ENCODE results near the gene ZDHHC13.

Gene ZDHHC13

DNA sequence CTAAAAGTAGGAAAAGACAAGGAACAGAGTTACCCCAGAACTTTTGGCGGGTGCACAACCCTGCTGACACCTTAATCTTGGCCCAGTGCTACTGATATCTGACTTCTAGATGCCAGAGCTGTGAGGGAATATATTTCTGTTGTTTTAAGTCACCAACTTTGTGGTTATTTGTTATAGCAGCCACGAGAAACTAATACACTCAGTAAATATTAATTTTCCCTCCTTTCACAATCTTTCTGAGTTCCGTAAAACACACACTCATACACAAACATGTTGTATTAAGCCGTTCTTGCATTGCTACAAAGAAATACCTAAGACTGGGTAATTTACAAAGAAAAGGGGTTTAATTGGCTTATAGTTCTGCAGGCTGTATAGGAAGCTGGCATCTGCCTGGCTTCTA, 16.1 kb upstream of the ZDHHC13 start:
- Histone ChIP-seq H3K4me1 (ENCODE audit: control extremely low read depth in 1 of 4, control insufficient read depth in 4 of 4, insufficient read depth in 4 of 4, low read length in 3 of 4) (no peaks in the 10 kb centered on the region), H3K27me3 (replicated peaks in 2 of 5; ENCODE audit: control insufficient read depth in 4 of 5, insufficient read depth in 5 of 5, low read length in 4 of 5) (peaks cover 0 to 6% (median 0%) of the 10 kb centered on the region in 5 experiments), H3K36me3 (ENCODE audit: control insufficient read depth in 4 of 4, insufficient read depth in 4 of 4, low read length in 3 of 4) (no peaks in the 10 kb centered on the region), H3K4me3 (ENCODE audit: control insufficient read depth in 1 of 7, extremely low read depth in 1 of 7, insufficient read depth in 4 of 7, low read depth in 2 of 7, low read length in 6 of 7) (no peak overlapping the region), H3K27ac (ENCODE audit: insufficient read depth in 1 of 2, low read depth in 1 of 2, low read length in 2 of 2, poor library complexity in 1 of 2, severe bottlenecking in 2 of 2) (no peak overlapping the region), H3K9me3 (ENCODE audit: control extremely low read depth in 1 of 5, control insufficient read depth in 4 of 5, insufficient read depth in 2 of 5, low read depth in 1 of 5, low read length in 4 of 5) (no peaks in the 10 kb centered on the region)
- no peak for DNase-seq
- ChIA-PET CTCF (interaction anchor here (0.6 to 1.4 kb wide), 2 partner anchors 12 to 20 kb away, joined by 3 read pairs; no protein-coding TSS in a partner anchor), POLR2A (interaction anchor here (0.5 kb wide), 1 partner anchor 1212 kb away, joined by 3 read pairs; no protein-coding TSS in a partner anchor)
- WGBS (ENCODE audit: insufficient coverage) = no CpG with 5 or more reads among the region's 4 CpGs

DNA sequence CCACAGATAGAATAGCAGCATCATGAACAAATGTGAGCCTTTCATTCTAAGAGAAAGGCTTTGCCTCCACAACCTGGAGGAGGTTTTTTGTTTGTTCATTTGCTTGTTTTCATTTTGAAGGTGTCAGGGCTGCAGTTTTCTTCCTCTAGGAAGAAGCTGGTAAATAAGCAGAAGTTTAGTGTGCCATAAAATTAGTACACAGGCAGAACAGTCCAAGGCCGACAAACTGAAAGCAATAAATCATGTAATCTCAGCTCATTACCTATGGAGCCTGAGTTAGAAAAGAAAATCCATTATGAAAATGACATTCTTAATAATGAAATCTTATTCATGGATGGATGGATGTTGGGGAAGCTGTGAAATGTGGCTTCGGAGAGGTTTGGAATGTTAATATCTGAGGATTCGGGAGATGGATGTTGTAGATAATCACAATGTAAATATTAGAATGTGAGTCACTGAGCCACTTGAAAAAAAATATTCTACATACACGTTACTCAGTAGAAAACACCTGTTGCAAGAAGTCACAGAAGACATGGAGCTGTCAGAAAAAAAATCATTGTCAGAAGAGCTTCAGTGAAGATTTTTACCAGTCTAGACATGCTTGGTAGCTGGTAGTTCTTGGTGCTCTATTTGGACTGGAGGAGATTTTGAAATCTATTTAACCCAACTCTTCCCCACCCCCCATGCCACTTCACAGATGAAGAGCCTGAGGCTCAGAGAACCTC, 15.0 kb upstream of the ZDHHC13 start:
- Histone ChIP-seq H3K4me1 (ENCODE audit: control extremely low read depth in 1 of 4, control insufficient read depth in 4 of 4, insufficient read depth in 4 of 4, low read length in 3 of 4) (no peaks in the 10 kb centered on the region), H3K36me3 (ENCODE audit: control insufficient read depth in 4 of 4, insufficient read depth in 4 of 4, low read length in 3 of 4) (no peaks in the 10 kb centered on the region), H3K27ac (ENCODE audit: insufficient read depth in 1 of 2, low read depth in 1 of 2, low read length in 2 of 2, poor library complexity in 1 of 2, severe bottlenecking in 2 of 2) (no peak overlapping the region), H3K4me3 (ENCODE audit: control insufficient read depth in 1 of 7, extremely low read depth in 1 of 7, insufficient read depth in 4 of 7, low read depth in 2 of 7, low read length in 6 of 7) (no peak overlapping the region), H3K27me3 (replicated peaks in 2 of 5; ENCODE audit: control insufficient read depth in 4 of 5, insufficient read depth in 5 of 5, low read length in 4 of 5) (peaks cover 0 to 6% (median 0%) of the 10 kb centered on the region in 5 experiments), H3K9me3 (ENCODE audit: control extremely low read depth in 1 of 5, control insufficient read depth in 4 of 5, insufficient read depth in 2 of 5, low read depth in 1 of 5, low read length in 4 of 5) (no peaks in the 10 kb centered on the region)
- WGBS (ENCODE audit: insufficient coverage) = 100% methylated on average over 2 of the region's 4 CpGs
- POLR2A ChIA-PET = no interaction called here
- CTCF ChIA-PET = interaction anchor here (0.6 to 1.4 kb wide), 4 partner anchors 9 to 30 kb away, joined by 3 read pairs; no protein-coding TSS in a partner anchor
- DNase-seq = peak in 2 of 3 donors; percentile 18 to 21

DNA sequence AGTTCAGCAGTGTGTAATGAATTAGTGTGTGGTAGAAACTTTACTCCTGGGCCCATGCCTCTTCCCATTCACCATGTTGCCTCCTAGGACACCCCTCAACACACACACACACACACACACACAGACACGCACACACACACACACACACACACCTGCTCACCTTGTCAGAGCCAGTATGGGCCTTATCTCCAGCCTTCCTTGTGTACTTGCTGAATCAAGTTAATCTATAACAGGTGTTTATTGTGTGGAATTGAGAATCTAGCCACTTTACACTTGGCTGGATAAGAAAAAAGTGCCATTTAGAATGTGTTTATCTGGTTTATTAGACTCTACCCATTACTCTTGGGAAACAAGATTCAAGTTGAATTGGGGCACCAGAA, 14.5 kb upstream of the ZDHHC13 start:
- peaks cover 0 to 3% (median 0%) of the 10 kb centered on the region in 5 experiments for H3K27me3 ChIP-seq (replicated peaks in 2 of 5; ENCODE audit: control insufficient read depth in 4 of 5, insufficient read depth in 5 of 5, low read length in 4 of 5)
- CTCF ChIA-PET = interaction anchor here (0.7 to 1.4 kb wide), 2 partner anchors 10 to 14 kb away, joined by 3 read pairs; no protein-coding TSS in a partner anchor
- no peak overlapping the region for H3K27ac ChIP-seq (ENCODE audit: insufficient read depth in 1 of 2, low read depth in 1 of 2, low read length in 2 of 2, poor library complexity in 1 of 2, severe bottlenecking in 2 of 2)
- H3K9me3 ChIP-seq (ENCODE audit: control extremely low read depth in 1 of 5, control insufficient read depth in 4 of 5, insufficient read depth in 2 of 5, low read depth in 1 of 5, low read length in 4 of 5) = no peaks in the 10 kb centered on the region
- no peaks in the 10 kb centered on the region for H3K36me3 ChIP-seq (ENCODE audit: control insufficient read depth in 4 of 4, insufficient read depth in 4 of 4, low read length in 3 of 4)
- H3K4me1 ChIP-seq (ENCODE audit: control extremely low read depth in 1 of 4, control insufficient read depth in 4 of 4, insufficient read depth in 4 of 4, low read length in 3 of 4) = no peaks in the 10 kb centered on the region
- no CpG with 5 or more reads among the region's 1 CpG for WGBS (ENCODE audit: insufficient coverage)
- POLR2A ChIA-PET = no interaction called here
- DNase-seq = no peak
- no peak overlapping the region for H3K4me3 ChIP-seq (ENCODE audit: control insufficient read depth in 1 of 7, extremely low read depth in 1 of 7, insufficient read depth in 4 of 7, low read depth in 2 of 7, low read length in 6 of 7)

DNA sequence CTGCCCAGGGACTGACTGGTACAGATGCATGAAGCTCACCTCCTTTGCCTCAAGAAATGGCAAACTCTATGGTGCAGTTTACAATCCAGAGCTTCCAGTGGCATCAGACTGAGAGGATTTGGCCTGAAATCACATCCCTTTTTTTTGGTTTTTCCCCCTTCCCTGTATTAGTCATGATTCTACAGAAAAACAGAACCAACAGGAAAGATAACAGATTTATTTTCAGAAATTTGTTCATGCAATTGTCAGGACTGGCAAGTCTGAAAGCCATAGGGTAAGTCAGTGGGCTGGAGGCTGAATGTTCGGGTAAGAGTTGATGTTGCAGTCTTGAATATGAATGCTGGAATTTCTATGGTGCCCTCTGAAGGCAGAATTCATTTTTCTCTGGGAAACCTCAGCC, 12.0 kb upstream of the ZDHHC13 start:
- ChIA-PET POLR2A (no interaction called here), CTCF (interaction anchor here (1.4 kb wide), 1 partner anchor 16 kb away, joined by 5 read pairs; no protein-coding TSS in a partner anchor)
- WGBS (ENCODE audit: insufficient coverage) = no CpG with 5 or more reads among the region's 1 CpG
- no peaks in the 10 kb centered on the region for H3K36me3 ChIP-seq (ENCODE audit: control insufficient read depth in 4 of 4, insufficient read depth in 4 of 4, low read length in 3 of 4)
- H3K4me1 ChIP-seq (ENCODE audit: control extremely low read depth in 1 of 4, control insufficient read depth in 4 of 4, insufficient read depth in 4 of 4, low read length in 3 of 4) = peaks cover 0 to 6% (median 5%) of the 10 kb centered on the region in 4 experiments
- H3K4me3 ChIP-seq (ENCODE audit: control insufficient read depth in 1 of 7, extremely low read depth in 1 of 7, insufficient read depth in 4 of 7, low read depth in 2 of 7, low read length in 6 of 7) = no peak overlapping the region
- DNase-seq = no peak
- H3K27ac ChIP-seq (ENCODE audit: insufficient read depth in 1 of 2, low read depth in 1 of 2, low read length in 2 of 2, poor library complexity in 1 of 2, severe bottlenecking in 2 of 2) = no peak overlapping the region
- H3K27me3 ChIP-seq (replicated peaks in 2 of 5; ENCODE audit: control insufficient read depth in 4 of 5, insufficient read depth in 5 of 5, low read length in 4 of 5) = peaks cover 0 to 3% (median 0%) of the 10 kb centered on the region in 5 experiments
- no peaks in the 10 kb centered on the region for H3K9me3 ChIP-seq (ENCODE audit: control extremely low read depth in 1 of 5, control insufficient read depth in 4 of 5, insufficient read depth in 2 of 5, low read depth in 1 of 5, low read length in 4 of 5)

DNA sequence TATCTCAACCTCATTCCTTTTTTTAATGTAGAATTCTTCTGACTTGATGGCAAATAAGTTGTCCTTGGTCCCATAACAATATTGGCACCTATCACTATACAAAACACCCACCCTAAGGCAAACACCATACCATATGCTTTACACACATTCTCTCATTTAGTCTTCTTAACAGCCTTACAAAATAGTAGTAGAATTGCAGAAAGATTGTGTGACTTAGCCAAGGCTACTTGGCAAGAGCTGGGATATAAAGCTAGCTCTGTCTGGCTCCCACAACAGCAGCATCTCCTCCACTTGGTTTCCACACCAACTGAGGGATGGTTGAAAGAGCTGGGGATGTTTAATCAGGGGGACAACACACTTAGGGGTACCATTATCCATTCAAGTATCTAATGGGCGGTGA, 9.8 kb upstream of the ZDHHC13 start:
- no peaks in the 10 kb centered on the region for H3K9me3 ChIP-seq (ENCODE audit: control extremely low read depth in 1 of 5, control insufficient read depth in 4 of 5, insufficient read depth in 2 of 5, low read depth in 1 of 5, low read length in 4 of 5)
- CTCF ChIA-PET = interaction anchor here (1.4 to 1.5 kb wide), 2 partner anchors 35 to 447 kb away, joined by 3 read pairs; no protein-coding TSS in a partner anchor
- H3K27me3 ChIP-seq (replicated peaks in 2 of 5; ENCODE audit: control insufficient read depth in 4 of 5, insufficient read depth in 5 of 5, low read length in 4 of 5) = peaks cover 0 to 3% (median 0%) of the 10 kb centered on the region in 5 experiments
- H3K4me3 ChIP-seq (ENCODE audit: control insufficient read depth in 1 of 7, extremely low read depth in 1 of 7, insufficient read depth in 4 of 7, low read depth in 2 of 7, low read length in 6 of 7) = no peak overlapping the region
- no peaks in the 10 kb centered on the region for H3K36me3 ChIP-seq (ENCODE audit: control insufficient read depth in 4 of 4, insufficient read depth in 4 of 4, low read length in 3 of 4)
- 100% methylated on average over 1 of the region's 1 CpG for WGBS (ENCODE audit: insufficient coverage)
- POLR2A ChIA-PET = no interaction called here
- peaks cover 0 to 6% (median 5%) of the 10 kb centered on the region in 4 experiments for H3K4me1 ChIP-seq (ENCODE audit: control extremely low read depth in 1 of 4, control insufficient read depth in 4 of 4, insufficient read depth in 4 of 4, low read length in 3 of 4)
- DNase-seq = no peak
- no peak overlapping the region for H3K27ac ChIP-seq (ENCODE audit: insufficient read depth in 1 of 2, low read depth in 1 of 2, low read length in 2 of 2, poor library complexity in 1 of 2, severe bottlenecking in 2 of 2)

DNA sequence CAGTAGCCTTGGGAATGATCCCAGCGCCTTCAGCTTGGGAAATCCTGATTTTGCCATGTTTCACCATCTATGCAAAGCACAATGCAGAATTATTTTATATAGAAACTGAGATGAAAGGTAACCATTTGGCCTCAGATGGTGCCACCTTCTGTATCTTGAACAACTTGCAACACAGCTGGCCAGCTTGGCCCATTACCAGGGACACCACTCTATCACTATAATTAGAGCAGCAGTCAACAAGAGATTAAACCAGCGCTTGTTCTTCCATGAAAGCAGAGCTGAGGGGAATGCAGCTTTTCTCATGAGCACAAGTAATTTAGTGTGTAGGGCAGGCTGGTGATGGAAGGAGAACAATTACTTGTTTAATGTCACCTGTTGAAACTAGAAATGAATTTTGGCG, 6.7 kb upstream of the ZDHHC13 start:
- POLR2A ChIA-PET = no interaction called here
- Histone ChIP-seq H3K9me3 (ENCODE audit: control extremely low read depth in 1 of 5, control insufficient read depth in 4 of 5, insufficient read depth in 2 of 5, low read depth in 1 of 5, low read length in 4 of 5) (no peaks in the 10 kb centered on the region), H3K4me3 (ENCODE audit: control insufficient read depth in 1 of 7, extremely low read depth in 1 of 7, insufficient read depth in 4 of 7, low read depth in 2 of 7, low read length in 6 of 7) (no peak overlapping the region), H3K27ac (ENCODE audit: insufficient read depth in 1 of 2, low read depth in 1 of 2, low read length in 2 of 2, poor library complexity in 1 of 2, severe bottlenecking in 2 of 2) (no peak overlapping the region), H3K27me3 (replicated peaks in 2 of 5; ENCODE audit: control insufficient read depth in 4 of 5, insufficient read depth in 5 of 5, low read length in 4 of 5) (no peaks in the 10 kb centered on the region), H3K36me3 (ENCODE audit: control insufficient read depth in 4 of 4, insufficient read depth in 4 of 4, low read length in 3 of 4) (no peaks in the 10 kb centered on the region), H3K4me1 (ENCODE audit: control extremely low read depth in 1 of 4, control insufficient read depth in 4 of 4, insufficient read depth in 4 of 4, low read length in 3 of 4) (peaks cover 0 to 6% (median 5%) of the 10 kb centered on the region in 4 experiments)
- peak in 1 of 3 donors; percentile 30 for DNase-seq
- 83% methylated on average over 2 of the region's 3 CpGs for WGBS (ENCODE audit: insufficient coverage)
- CTCF ChIA-PET = interaction anchor here (1.1 to 1.2 kb wide), 3 partner anchors 9 to 42 kb away, joined by 3 to 4 read pairs (median 3); no protein-coding TSS in a partner anchor

DNA sequence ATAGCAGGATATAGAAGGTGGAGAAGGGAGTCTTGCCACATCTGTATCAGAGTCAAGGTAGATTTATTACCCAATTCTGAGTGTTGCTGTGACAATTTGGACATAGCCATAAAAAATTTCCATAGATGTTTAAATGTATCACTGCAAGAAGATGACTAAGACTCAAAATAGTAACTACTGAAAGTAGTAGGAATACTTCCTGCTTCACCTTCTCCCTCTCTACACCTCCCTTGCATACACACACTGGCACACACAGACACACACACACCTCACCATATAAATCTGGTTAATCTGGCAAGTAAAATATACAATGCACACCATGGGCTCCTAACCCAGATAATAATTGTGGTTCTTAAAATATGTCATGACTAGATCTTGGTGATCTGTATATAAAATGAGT, 5.2 kb upstream of the ZDHHC13 start:
- Histone ChIP-seq H3K27me3 (replicated peaks in 2 of 5; ENCODE audit: control insufficient read depth in 4 of 5, insufficient read depth in 5 of 5, low read length in 4 of 5) (no peaks in the 10 kb centered on the region), H3K9me3 (ENCODE audit: control extremely low read depth in 1 of 5, control insufficient read depth in 4 of 5, insufficient read depth in 2 of 5, low read depth in 1 of 5, low read length in 4 of 5) (no peaks in the 10 kb centered on the region), H3K27ac (ENCODE audit: insufficient read depth in 1 of 2, low read depth in 1 of 2, low read length in 2 of 2, poor library complexity in 1 of 2, severe bottlenecking in 2 of 2) (no peak overlapping the region), H3K4me3 (ENCODE audit: control insufficient read depth in 1 of 7, extremely low read depth in 1 of 7, insufficient read depth in 4 of 7, low read depth in 2 of 7, low read length in 6 of 7) (no peak overlapping the region), H3K4me1 (ENCODE audit: control extremely low read depth in 1 of 4, control insufficient read depth in 4 of 4, insufficient read depth in 4 of 4, low read length in 3 of 4) (peaks cover 0 to 10% (median 6%) of the 10 kb centered on the region in 4 experiments), H3K36me3 (ENCODE audit: control insufficient read depth in 4 of 4, insufficient read depth in 4 of 4, low read length in 3 of 4) (no peaks in the 10 kb centered on the region)
- ChIA-PET CTCF (interaction anchor here (1.5 kb wide), 1 partner anchor 10 kb away, joined by 3 read pairs; no protein-coding TSS in a partner anchor), POLR2A (no interaction called here)
- no peak for DNase-seq
